ENCODE results near the gene NNAT. TPM values are rescaled to one million over a fixed set of nuclear protein-coding genes. Genes with fewer than 3 reads are reported as not detected.

Gene NNAT
- total and polyA plus RNA-seq, 4 donors: 0.98 to 20.6 (median 8.2) TPM

GRCh38 chr20:37534401-37535157, 13.5 kb downstream of the NNAT start:
- Histone ChIP-seq H3K27ac (ENCODE audit: low read depth in 1 of 2, low read length in 1 of 2) (no peak overlapping the region), H3K9ac (ENCODE audit: insufficient read depth in 1 of 2, low read length in 2 of 2) (no peak overlapping the region), H3K4me3 (no peak overlapping the region), H3K27me3 (ENCODE audit: control insufficient read depth in 3 of 3, insufficient read depth in 3 of 3, low read length in 2 of 3) (peaks cover 0 to 2% (median 0%) of the 10 kb centered on the region in 3 donors), H3K4me1 (ENCODE audit: control insufficient read depth in 5 of 5, insufficient read depth in 5 of 5, low read length in 5 of 5) (peaks cover 0 to 6% (median 0%) of the 10 kb centered on the region in 5 donors), H3K36me3 (ENCODE audit: control insufficient read depth in 4 of 4, insufficient read depth in 4 of 4, low read length in 4 of 4) (no peaks in the 10 kb centered on the region), H3K9me3 (ENCODE audit: control insufficient read depth in 4 of 4, insufficient read depth in 3 of 4, low read length in 3 of 4) (no peaks in the 10 kb centered on the region)
- TF ChIP-seq, protein P1, sequence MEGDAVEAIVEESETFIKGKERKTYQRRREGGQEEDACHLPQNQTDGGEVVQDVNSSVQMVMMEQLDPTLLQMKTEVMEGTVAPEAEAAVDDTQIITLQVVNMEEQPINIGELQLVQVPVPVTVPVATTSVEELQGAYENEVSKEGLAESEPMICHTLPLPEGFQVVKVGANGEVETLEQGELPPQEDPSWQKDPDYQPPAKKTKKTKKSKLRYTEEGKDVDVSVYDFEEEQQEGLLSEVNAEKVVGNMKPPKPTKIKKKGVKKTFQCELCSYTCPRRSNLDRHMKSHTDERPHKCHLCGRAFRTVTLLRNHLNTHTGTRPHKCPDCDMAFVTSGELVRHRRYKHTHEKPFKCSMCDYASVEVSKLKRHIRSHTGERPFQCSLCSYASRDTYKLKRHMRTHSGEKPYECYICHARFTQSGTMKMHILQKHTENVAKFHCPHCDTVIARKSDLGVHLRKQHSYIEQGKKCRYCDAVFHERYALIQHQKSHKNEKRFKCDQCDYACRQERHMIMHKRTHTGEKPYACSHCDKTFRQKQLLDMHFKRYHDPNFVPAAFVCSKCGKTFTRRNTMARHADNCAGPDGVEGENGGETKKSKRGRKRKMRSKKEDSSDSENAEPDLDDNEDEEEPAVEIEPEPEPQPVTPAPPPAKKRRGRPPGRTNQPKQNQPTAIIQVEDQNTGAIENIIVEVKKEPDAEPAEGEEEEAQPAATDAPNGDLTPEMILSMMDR (IDR thresholded peaks at IDR 0.05; ENCODE audit: control extremely low read depth, extremely low read depth): peak; percentile 95
- ATAC-seq (ENCODE audit: insufficient read depth, low FRiP score): peak; percentile 86
- DNase-seq: peak; percentile 76 to 91 (median 89)
- 73 to 76% methylated on average over 6 of the region's 6 CpGs for WGBS, 2 donors

DNA sequence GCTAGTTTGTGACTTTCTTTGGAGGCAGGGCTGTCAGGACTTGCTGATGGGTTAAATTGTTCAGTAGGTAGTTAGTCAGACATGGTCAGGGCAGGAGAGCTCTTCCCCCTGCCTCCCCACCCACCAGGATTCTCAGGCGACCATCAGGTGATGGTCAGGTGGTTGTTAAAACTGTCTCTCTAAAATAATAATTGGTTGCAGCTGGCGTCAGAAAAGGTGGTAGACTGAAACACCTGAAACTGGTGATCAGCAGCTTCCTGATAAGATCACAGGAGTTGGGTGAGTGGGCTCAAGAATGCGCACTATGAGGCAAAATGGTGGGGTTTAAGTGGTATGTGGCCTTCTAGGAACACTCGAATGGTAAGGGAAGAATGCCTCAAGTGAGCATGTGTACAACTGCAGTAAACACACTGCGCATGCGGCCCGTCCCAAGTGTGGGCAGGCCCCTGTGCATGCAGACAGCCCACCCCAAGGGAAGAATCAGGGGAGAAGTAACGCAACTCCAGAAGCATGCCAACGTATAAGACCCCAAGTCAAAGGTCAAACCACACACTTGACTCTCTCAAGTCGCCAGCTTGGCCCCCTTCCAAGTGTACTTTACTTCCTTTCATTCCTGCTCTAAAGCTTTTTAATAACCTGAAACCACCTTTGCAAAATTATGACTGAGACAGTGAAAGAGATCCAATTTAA, 14.5 kb downstream of the NNAT start:
- no peak overlapping the region for H3K4me3 ChIP-seq
- TF ChIP-seq, protein P1 (IDR thresholded peaks at IDR 0.05; ENCODE audit: control extremely low read depth, extremely low read depth): no peak
- H3K27ac ChIP-seq (ENCODE audit: low read depth in 1 of 2, low read length in 1 of 2): no peak overlapping the region
- 49 to 69% methylated on average over 10 of the region's 10 CpGs for WGBS, 2 donors
- peak; percentile 46 to 66 (median 65) for DNase-seq
- no peaks in the 10 kb centered on the region for H3K9me3 ChIP-seq (ENCODE audit: control insufficient read depth in 4 of 4, insufficient read depth in 3 of 4, low read length in 3 of 4)
- no peak for ATAC-seq (ENCODE audit: insufficient read depth, low FRiP score)
- H3K4me1 ChIP-seq (ENCODE audit: control insufficient read depth in 5 of 5, insufficient read depth in 5 of 5, low read length in 5 of 5): peaks cover 0 to 6% (median 0%) of the 10 kb centered on the region in 5 donors
- H3K36me3 ChIP-seq (ENCODE audit: control insufficient read depth in 4 of 4, insufficient read depth in 4 of 4, low read length in 4 of 4): no peaks in the 10 kb centered on the region
- H3K9ac ChIP-seq (ENCODE audit: insufficient read depth in 1 of 2, low read length in 2 of 2): no peak overlapping the region
- peaks cover 0 to 2% (median 0%) of the 10 kb centered on the region in 3 donors for H3K27me3 ChIP-seq (ENCODE audit: control insufficient read depth in 3 of 3, insufficient read depth in 3 of 3, low read length in 2 of 3)

- peaks cover 0 to 6% (median 0%) of the 10 kb centered on the region in 5 donors for H3K4me1 ChIP-seq (ENCODE audit: control insufficient read depth in 5 of 5, insufficient read depth in 5 of 5, low read length in 5 of 5)
- TF ChIP-seq, protein P1 (IDR thresholded peaks at IDR 0.05; ENCODE audit: control extremely low read depth, extremely low read depth): no peak
- 94 to 97% methylated on average over 1 of the region's 1 CpG for WGBS, 2 donors
- no peaks in the 10 kb centered on the region for H3K36me3 ChIP-seq (ENCODE audit: control insufficient read depth in 4 of 4, insufficient read depth in 4 of 4, low read length in 4 of 4)
- no peak for DNase-seq
- H3K27ac ChIP-seq (ENCODE audit: low read depth in 1 of 2, low read length in 1 of 2): no peak overlapping the region
- H3K9ac ChIP-seq (ENCODE audit: insufficient read depth in 1 of 2, low read length in 2 of 2): no peak overlapping the region
- H3K27me3 ChIP-seq (ENCODE audit: control insufficient read depth in 3 of 3, insufficient read depth in 3 of 3, low read length in 2 of 3): peaks cover 0 to 2% (median 0%) of the 10 kb centered on the region in 3 donors
- no peak overlapping the region for H3K4me3 ChIP-seq
- no peak for ATAC-seq (ENCODE audit: insufficient read depth, low FRiP score)
- no peaks in the 10 kb centered on the region for H3K9me3 ChIP-seq (ENCODE audit: control insufficient read depth in 4 of 4, insufficient read depth in 3 of 4, low read length in 3 of 4)
Measured at GRCh38 chr20:37537505-37537904, 16.5 kb downstream of the NNAT start.

Measured in lung (tissue), 12 donors.